Measurements from ENCODE around the gene FYCO1. TPM values are rescaled to one million over a fixed set of nuclear protein-coding genes. Genes with fewer than 3 reads are reported as not detected.

The FYCO1 gene
- total and polyA plus RNA-seq, 2 of the 8 experiments (the other 6 are each of a cell fraction or from before 2014, with no cell fraction given) = 4.8 to 10.8 TPM

- Histone ChIP-seq H3K79me1 (ENCODE audit: low read depth, low read length) (no peaks in the 10 kb centered on the region), H4K8ac (ENCODE audit: extremely low read depth, insufficient read depth, low read length) (no peak overlapping the region), H2BK15ac (ENCODE audit: low read length) (no peak overlapping the region), H3K56ac (replicated peaks; ENCODE audit: insufficient read length, low read depth, low read length) (no peak overlapping the region), H2BK120ac (replicated peaks; ENCODE audit: low read depth, low read length) (no peak overlapping the region), H2AFZ (ENCODE audit: low read length) (no peak overlapping the region), H3K23ac (ENCODE audit: insufficient read length) (no peak overlapping the region), H3K18ac (ENCODE audit: extremely low read depth, low read length) (no peak overlapping the region), H3K79me2 (ENCODE audit: control insufficient read depth in 1 of 2, insufficient read depth in 2 of 2, low read length in 2 of 2) (no peaks in the 10 kb centered on the region), H4K5ac (ENCODE audit: insufficient read length, low read depth, low read length) (no peak overlapping the region), H2BK12ac (ENCODE audit: low read depth, low read length) (no peak overlapping the region), H2BK20ac (ENCODE audit: low read length) (no peak overlapping the region), H3K9me3 (ENCODE audit: insufficient read depth in 2 of 2, low read depth in 1 of 2, low read length in 1 of 2) (no peaks in the 10 kb centered on the region), H4K91ac (replicated peaks; ENCODE audit: insufficient read length, low read length) (no peak overlapping the region), H3K27ac (ENCODE audit: low read depth, low read length) (no peak overlapping the region), H3K14ac (ENCODE audit: insufficient read length) (no peak overlapping the region), H3K4me2 (ENCODE audit: insufficient read depth in 1 of 2, low read depth in 2 of 2, low read length in 2 of 2) (no peak overlapping the region), H3K23me2 (ENCODE audit: low read depth, low read length) (no peaks in the 10 kb centered on the region), H3K36me3 (ENCODE audit: control insufficient read depth in 2 of 4, insufficient read depth in 4 of 4, low read length in 3 of 4) (no peaks in the 10 kb centered on the region), H3K4me3 (ENCODE audit: extremely low read depth in 1 of 4, insufficient read depth in 2 of 4, low read depth in 3 of 4, low read length in 4 of 4) (no peak overlapping the region), H4K20me1 (replicated peaks in 1 of 2; ENCODE audit: control insufficient read depth in 1 of 2, insufficient read depth in 2 of 2, low read length in 2 of 2) (peaks cover 0 to 2% of the 10 kb centered on the region in 2 experiments), H2AK5ac (ENCODE audit: low read depth, low read length) (no peak overlapping the region), H3K4ac (replicated peaks; ENCODE audit: insufficient read length, low read depth, low read length) (no peak overlapping the region), H3K4me1 (replicated peaks in 1 of 4; ENCODE audit: control insufficient read depth in 3 of 4, insufficient read depth in 4 of 4, low read length in 3 of 4) (no peaks in the 10 kb centered on the region), H3K9ac (replicated peaks in 1 of 4; ENCODE audit: extremely low read depth in 1 of 4, low read depth in 3 of 4, low read length in 3 of 4) (no peak overlapping the region), H2BK5ac (ENCODE audit: low read depth, low read length) (no peak overlapping the region), H3K27me3 (replicated peaks in 1 of 4; ENCODE audit: control insufficient read depth in 3 of 4, extremely low read depth in 1 of 4, insufficient read depth in 3 of 4, low read length in 3 of 4) (no peaks in the 10 kb centered on the region; a peak in 1 of 7 replicates)
- TF ChIP-seq EZH2 (IDR thresholded peaks at IDR 0.05; ENCODE audit: low read depth, low read length, severe bottlenecking) (no peak), CHD2 (IDR thresholded peaks at IDR 0.05; ENCODE audit: low read length) (no peak), SP4 (IDR thresholded peaks at IDR 0.05; ENCODE audit: low read length) (no peak), KDM5A (IDR thresholded peaks at IDR 0.05; ENCODE audit: low read length) (no peak), RFX5 (IDR thresholded peaks at IDR 0.05; ENCODE audit: borderline replicate concordance, low read depth, low read length) (no peak), EGR1 (IDR thresholded peaks at IDR 0.05; ENCODE audit: borderline replicate concordance, low read depth, low read length) (no peak), SIX5 (IDR thresholded peaks at IDR 0.05; ENCODE audit: low read depth, low read length) (no peak), YY1 (IDR thresholded peaks at IDR 0.05; ENCODE audit: low read depth, low read length) (no peak), CBX8 (IDR thresholded peaks at IDR 0.05; ENCODE audit: borderline replicate concordance, low read depth, low read length) (no peak), CREB1 (IDR thresholded peaks at IDR 0.05) (no peak)
- WGBS, 2 experiments (ENCODE audit: extremely low coverage in 1 of 2, insufficient coverage in 1 of 2, insufficient read length in 1 of 2, insufficient replicate concordance in 2 of 2, low coverage in 1 of 2, low lambda C conversion rate in 2 of 2, missing lambda C conversion rate in 1 of 2) = 91% methylated on average over 7 of the region's 7 CpGs; no CpG with 5 or more reads in 1 of the 2 experiments
- ChIA-PET CTCF (ENCODE audit: partially characterized antibody) (interaction anchor here (1.0 to 1.9 kb wide), 6 partner anchors 12 to 254 kb away, joined by 3 to 5 read pairs (median 3); no protein-coding TSS in a partner anchor), POLR2A (ENCODE audit: partially characterized antibody) (interaction anchor here (0.6 kb wide), 1 partner anchor 148 kb away, joined by 4 read pairs; no protein-coding TSS in a partner anchor)
- FAIRE-seq (no peak), DNase-seq (ENCODE audit: low read depth in 1 of 2, low spot score in 2 of 2) (no peak)
Measured at GRCh38 chr3:45908761-45909160, 86.9 kb downstream of the FYCO1 start.
